Stimulated activated CD8-positive, alpha-beta memory T cell treated with anti-CD3 and anti-CD28 coated beads, Interleukin-2, amount 100 ng/mL, for 1 hour (primary cell): ENCODE results near the gene SERPINE1.
"Not testable (repeated sequence)": the region's sequence is repeated elsewhere in the genome, so short reads cannot be mapped to it uniquely, and the experiment has no call there.

Experiments
- DNase-seq, 2 donors: peaks; one replicate each; pipeline ENCODE4 v3.0.0-alpha.2; 2020; ENCODE audit warnings: low read depth in 2 of 2

SERPINE1 gene

DNA sequence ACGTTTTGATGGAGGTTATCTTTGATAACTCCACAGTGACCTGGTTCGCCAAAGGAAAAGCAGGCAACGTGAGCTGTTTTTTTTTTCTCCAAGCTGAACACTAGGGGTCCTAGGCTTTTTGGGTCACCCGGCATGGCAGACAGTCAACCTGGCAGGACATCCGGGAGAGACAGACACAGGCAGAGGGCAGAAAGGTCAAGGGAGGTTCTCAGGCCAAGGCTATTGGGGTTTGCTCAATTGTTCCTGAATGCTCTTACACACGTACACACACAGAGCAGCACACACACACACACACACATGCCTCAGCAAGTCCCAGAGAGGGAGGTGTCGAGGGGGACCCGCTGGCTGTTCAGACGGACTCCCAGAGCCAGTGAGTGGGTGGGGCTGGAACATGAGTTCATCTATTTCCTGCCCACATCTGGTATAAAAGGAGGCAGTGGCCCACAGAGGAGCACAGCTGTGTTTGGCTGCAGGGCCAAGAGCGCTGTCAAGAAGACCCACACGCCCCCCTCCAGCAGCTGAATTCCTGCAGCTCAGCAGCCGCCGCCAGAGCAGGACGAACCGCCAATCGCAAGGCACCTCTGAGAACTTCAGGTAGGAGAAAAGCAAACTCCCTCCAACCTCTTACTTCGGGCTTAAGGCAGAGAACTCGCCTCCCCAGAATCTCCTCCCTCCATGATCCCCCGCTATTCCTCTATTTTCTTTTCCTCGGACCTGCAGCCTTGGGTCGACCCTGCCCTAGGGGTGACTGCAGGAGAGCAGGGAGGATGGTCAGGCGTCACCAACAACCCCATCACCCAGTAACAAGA lies at the start of gene SERPINE1:
SERPINE1 (plus strand) TSS at position 454 of the 809 bp plus-strand sequence. CDS start 1,290 bp downstream, outside the sequence.
- peak in 1 of 2 donors; percentile 27 for DNase-seq

DNA sequence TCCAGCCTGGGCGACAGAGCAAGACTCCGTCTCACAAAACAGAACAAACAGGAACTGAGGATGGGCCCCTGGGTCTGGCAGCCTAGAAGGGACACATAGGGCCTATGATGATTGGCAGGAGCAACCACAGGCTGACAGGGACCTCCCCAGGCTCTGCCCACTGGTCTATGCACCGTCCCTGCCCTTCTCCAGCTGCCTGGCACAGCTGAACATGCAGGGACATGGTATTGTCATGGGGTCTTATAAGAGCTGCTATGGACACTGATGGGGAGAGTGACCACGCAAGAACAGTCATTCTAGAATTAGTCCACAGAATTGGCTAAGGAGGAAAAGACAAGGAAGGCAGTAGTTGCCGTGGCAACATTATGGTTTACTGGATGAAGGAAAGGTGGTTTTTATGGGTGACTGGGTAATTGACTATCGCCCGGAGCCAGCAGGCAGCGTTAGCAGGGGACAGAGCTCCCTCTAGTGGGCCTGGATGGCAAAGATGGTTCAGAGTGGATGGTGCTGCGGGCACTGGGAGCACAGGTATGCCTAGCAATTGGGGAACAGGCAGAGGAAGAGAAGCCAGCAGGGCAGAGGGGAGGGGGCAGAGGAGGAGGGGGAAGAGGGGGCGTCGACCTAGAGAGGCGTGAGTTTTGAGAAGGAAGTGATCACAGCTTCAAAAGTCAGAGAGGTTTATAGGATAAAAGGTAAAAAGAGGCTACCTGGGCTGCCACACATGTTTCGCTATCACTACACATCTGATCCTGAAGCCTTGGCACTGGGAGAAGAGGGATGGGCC lies 49.4 kb upstream of the SERPINE1 start:
- DNase-seq, result peak; percentile 57 to 72

- DNase-seq, result no peak
Measured at GRCh38 chr7:101081432-101081831, 45.5 kb upstream of the SERPINE1 start.

DNA sequence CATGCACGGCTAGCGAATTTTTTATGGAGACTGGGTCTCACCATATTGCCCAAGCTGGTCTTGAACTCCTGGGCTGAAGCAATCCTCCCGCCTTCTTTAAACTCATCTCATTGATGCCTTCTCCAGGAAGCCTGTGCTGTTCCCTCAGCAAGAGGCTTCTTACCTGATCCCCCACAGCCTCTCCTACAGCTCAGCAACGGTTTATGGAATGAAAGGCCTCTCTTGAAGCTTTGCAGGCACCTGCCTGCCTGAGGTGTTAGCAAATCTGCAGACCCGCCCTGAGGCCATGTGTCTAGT lies 42.1 kb upstream of the SERPINE1 start:
- no peak for DNase-seq

GRCh38 chr7:101085162-101085964 lies 41.5 kb upstream of the SERPINE1 start, which contains the start of gene TRIM56:
Gene TRIM56, plus strand, starts transcription at chr7:101085481. Its CDS starts 1,832 bp downstream, at chr7:101087313.
- peak; percentile 51 to 66 for DNase-seq

- no peak for DNase-seq
Measured at GRCh38 chr7:101087334-101088068, 39.4 kb upstream of the SERPINE1 start.

GRCh38 chr7:101088069-101088425 lies 38.9 kb upstream of the SERPINE1 start:
- no peak for DNase-seq

- no peak for DNase-seq
Measured at GRCh38 chr7:101088858-101089529, 37.9 kb upstream of the SERPINE1 start.

- DNase-seq, result no peak
Measured at GRCh38 chr7:101089876-101090275, 37.0 kb upstream of the SERPINE1 start.

DNA sequence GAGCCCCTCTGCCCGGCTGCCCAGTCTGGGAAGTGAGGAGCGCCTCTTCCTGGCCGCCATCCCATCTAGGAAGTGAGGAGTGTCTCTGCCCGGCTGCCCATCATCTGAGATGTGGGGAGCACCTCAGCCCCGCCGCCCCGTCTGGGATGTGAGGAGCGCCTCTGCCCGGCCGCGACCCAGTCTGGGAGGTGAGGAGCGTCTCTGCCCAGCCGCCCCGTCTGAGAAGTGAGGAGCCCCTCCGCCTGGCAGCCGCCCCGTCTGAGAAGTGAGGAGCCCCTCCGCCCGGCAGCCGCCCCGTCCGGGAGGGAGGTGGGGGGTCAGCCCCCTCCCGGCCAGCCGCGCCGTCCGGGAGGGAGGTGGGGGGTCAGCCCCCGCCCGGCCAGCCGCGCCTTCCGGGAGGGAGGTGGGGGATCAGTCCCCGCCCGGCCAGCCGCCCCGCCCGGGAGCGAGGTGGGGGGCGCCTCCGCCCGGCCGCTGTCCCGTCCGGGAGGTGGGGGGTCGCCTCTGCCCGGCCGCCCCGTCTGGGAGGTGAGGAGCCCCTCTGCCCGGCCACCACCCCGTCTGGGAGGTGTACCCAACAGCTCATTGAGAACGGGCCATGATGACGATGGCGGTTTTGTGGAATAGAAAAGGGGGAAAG lies 34.5 kb upstream of the SERPINE1 start:
- not testable (repeated sequence) for DNase-seq

GRCh38 chr7:101093906-101094305 lies 33.0 kb upstream of the SERPINE1 start:
- DNase-seq, result no peak

DNA sequence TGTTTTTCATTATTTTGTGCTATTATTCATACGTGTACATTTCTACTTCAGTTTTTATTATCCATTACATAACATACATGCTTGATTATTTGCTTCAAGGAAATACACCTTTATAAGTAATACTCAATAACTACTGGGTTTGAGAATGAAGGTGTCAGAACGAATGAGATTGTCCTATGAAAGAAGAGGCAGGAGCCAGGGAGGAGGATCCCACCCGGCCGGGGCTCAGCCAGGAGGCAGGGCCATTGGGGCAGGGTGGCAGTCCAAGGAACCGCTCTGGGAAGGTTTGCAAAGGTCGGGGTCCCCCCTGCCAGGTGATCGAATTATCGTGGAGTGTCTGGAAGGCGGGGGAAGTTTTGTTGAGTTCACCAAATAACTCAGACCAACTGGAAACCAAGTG lies 32.5 kb upstream of the SERPINE1 start:
- no peak for DNase-seq

DNA sequence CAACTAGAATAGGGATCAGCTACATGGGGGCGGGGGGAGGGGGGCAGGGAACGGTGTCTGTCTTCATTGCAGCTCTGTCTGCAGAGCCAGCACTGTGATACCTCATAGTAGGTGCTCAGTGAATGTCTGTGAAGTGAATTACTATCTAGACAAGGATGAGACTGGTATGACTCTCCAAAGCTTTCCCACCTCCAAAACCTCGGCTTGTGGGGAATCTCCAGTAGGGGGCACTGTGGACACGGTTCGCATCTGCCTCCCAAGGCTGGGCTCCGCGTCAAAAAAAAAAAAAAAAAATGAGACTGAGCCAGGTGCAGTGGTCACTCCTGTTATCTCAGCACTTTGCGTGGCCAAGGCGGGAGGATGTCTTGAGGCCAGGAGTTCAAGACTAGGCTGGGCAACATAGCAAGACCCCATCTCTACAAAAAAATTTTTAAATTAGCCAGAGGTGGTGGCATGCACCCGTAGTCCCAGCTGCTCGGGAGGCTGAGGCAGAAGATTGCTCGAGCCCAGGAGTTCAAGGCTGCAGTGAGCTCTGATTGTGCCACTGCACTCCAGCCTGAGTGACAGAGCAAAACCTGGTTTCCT lies 32.0 kb upstream of the SERPINE1 start:
- no peak for DNase-seq

- DNase-seq, result no peak
Measured at GRCh38 chr7:101096331-101096956, 30.5 kb upstream of the SERPINE1 start.

DNA sequence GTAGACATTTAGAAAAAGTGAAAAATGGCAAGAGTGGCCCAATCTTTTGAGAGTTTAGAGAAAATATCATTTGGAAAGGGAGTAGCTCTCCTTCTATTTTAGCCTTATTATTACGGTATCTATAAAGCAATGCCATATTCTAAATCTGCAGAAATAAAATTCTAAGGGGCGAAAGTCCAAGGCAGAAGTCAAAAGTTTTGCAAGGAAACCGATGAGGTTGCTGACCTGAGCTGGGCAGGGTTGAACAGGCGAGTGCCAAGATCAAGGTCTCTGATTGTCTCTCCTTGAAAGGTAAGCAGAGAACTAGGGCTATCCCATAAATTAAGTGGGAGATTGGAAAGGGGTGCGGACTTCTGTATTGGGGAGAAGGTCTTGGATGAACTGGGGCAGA lies 30.0 kb upstream of the SERPINE1 start:
- DNase-seq, result no peak

DNA sequence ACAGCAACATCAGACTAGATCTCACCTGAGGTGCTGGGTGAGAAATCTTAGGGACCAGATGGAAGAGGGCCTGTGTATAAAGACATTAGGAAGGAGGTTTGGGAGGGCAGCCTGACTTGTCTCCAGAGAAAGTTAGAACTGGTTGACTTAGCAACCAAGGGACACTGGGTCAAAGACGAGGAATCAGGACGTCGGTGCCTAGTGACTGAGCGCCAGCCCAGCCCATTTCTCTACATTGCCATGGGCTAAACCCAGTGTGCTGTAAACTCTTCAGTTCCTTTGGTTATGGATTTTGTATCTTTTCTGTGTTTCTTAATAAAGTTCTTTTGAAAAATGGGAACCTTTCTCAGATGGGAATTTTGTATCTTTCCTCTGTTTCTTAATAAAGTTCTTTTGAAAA lies 29.3 kb upstream of the SERPINE1 start:
- DNase-seq, result no peak

GRCh38 chr7:101099969-101100781 lies 26.7 kb upstream of the SERPINE1 start:
- peak in 1 of 2 donors; percentile 19 for DNase-seq
